Fibroblast of the aortic adventitia (primary cell): ENCODE results near the gene CYTH3. TPM values are rescaled to one million over a fixed set of nuclear protein-coding genes. Genes with fewer than 3 reads are reported as not detected.
"Not testable (repeated sequence)": the region's sequence is repeated elsewhere in the genome, so short reads cannot be mapped to it uniquely, and the experiment has no call there.

ENCODE experiments used
- DNase-seq: peaks from one replicate; pipeline ENCODE4 v3.0.0-alpha.2; 2010; ENCODE audit warnings: low read depth
- H3K4me3 ChIP-seq: 2 replicates; pipeline ENCODE4 v1.5.1; 2011; ENCODE audit warnings: low read depth, mild to moderate bottlenecking, control low read depth, low read length, moderate library complexity
- CTCF ChIP-seq: IDR thresholded peaks from 2 replicates; pipeline ENCODE4 v1.5.1; 2011; ENCODE audit warnings: mild to moderate bottlenecking, low read length, control low read depth, inconsistent platforms; ENCODE audit not compliant: insufficient read depth
- total RNA-seq: library from RNA; depleted of rRNA; stranded (reverse); fragments of >200 nt; gene quantifications from 2 replicates; pipeline ENCODE4 v1.2.3, GENCODE V29; 2012; ENCODE audit warnings: low replicate concordance

Gene CYTH3
- total RNA-seq, 1 donor: 27.1 TPM

DNA sequence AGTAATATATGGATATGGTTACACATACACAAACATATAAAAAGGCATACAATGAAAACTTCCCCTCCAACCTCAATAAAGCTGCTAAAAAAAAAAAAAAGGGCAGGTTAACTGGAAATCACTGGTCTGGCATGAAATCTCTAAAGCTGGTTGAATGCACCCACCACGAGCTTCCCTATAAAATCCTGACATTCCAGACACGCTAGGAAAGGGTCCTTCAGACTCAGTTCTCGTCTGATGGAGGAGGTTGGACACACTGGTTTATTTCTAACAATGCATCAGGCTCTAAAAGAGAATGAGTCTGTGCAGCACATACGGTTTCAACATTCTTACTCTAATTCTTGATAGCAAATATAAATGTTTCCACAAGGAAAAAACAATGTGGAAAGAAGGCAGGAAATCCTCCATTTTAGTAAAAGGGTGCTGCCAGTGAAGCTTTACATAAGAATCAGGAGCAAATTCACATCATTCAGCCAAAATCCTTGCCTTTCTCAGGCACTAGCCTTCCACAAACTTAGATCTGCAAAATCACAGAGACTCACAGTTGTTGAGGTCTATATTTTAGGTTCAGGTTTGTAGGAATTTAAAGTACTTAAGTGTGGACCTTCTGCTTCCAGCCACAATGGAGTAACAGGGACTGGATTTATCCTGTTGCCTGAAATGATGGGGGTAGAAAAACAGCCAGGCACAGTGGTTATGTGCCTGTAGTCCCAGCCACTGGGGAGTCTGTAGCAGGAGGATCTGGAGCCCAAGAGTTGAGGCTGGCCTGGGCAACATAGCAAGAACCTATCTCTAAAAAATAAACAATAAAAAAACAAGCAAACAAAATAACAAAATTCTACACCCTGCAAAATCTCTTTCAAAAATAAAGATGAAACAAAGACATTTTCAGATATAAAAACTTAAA, 73.5 kb downstream of the CYTH3 start:
- DNase-seq: no peak
- TF ChIP-seq CTCF: no peak
- H3K4me3 ChIP-seq: no peak overlapping the region

- H3K4me3 ChIP-seq: no peak overlapping the region
- no peak for DNase-seq
- TF ChIP-seq CTCF: no peak
Observed at GRCh38 chr7:6197801-6198551, 74.4 kb downstream of the CYTH3 start.

GRCh38 chr7:6193709-6194108, 78.7 kb downstream of the CYTH3 start:
- no peak for TF ChIP-seq CTCF
- H3K4me3 ChIP-seq: no peak overlapping the region
- no peak for DNase-seq

DNA sequence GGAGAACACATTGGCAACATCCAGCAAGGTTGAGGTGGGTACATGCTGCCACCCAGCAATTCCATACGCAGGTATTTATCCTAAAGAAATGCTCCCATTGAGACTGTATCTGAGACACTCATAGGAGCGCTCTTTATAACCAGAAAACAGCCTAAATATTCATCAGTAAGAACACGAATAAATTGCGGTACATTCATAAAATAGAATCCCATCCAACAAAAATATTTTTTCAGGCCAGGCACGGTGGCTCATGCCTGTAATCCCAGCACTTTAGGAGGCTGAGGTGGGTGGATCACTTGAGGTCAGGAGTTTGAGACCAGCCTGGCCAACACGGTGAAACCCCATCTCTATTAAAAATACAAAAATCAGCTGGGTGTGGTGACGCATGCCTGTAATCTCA, 81.9 kb downstream of the CYTH3 start:
- DNase-seq, H3K4me3 ChIP-seq: not testable (repeated sequence)

DNA sequence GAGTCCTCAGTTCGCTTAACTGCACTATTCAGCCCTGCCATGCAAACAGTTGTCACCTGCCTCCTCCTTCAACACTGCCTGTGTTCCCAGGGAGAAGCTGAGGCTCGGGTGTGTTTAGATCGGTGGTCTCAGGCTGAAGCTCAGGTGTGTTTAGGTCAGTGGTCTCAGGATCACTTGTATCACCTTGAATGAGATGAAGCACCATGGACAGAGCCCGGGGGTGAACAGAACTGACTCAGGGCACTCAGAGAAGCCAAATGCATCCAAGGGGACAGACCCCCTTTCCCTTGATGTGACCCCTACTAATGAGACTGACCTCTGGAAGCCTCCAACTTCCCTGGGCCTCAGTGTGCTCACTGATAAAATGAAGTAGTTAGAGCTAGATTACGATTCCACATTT, 84.0 kb downstream of the CYTH3 start:
- no peak for DNase-seq
- no peak for TF ChIP-seq CTCF
- no peak overlapping the region for H3K4me3 ChIP-seq

GRCh38 chr7:6186577-6186976, 85.8 kb downstream of the CYTH3 start:
- H3K4me3 ChIP-seq: no peak overlapping the region
- no peak for TF ChIP-seq CTCF
- DNase-seq: no peak

DNA sequence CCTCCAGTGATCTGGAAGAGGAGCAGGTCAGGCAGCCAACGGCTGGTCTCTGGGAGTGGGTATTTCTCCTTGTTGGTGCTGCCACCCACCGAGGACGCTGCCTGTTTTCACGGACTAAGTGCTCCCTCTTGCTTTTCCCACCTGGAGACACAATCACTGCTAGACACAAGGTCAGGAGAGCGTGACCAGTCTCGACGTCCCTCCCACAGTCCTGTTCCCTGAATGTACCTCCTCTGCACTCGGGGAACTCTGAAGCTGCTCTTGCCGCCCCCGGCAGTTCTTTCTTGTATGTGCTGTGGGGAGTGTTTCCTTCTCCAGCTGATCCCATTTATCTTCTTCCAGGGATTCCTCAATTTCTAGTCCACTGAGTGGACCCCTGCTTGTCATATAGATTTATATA, 89.4 kb downstream of the CYTH3 start:
- DNase-seq: no peak
- no peak for TF ChIP-seq CTCF
- H3K4me3 ChIP-seq: no peak overlapping the region
